ENCODE results near the gene ATP6V0D1.

- TF ChIP-seq CTCF (IDR thresholded peaks at IDR 0.05), result no peak
- no peak for TF ChIP-seq POLR2A (IDR thresholded peaks at IDR 0.05)
These were observed 35.6 kb upstream of the ATP6V0D1 start for GRCh38 chr16:67516296-67517154.
